GM19397 (cell line): ENCODE measurements around the gene CNGB1.
"Not testable (repeated sequence)": the region's sequence is repeated elsewhere in the genome, so short reads cannot be mapped to it uniquely, and the experiment has no call there.

Experiments used
- ATAC-seq: cut with Tn5 transposase; IDR thresholded peaks from one replicate; pipeline ENCODE4 v1.9.1; 2021; ENCODE audit warnings: mild to moderate bottlenecking, moderate library complexity; ENCODE audit not compliant: unreplicated experiment

CNGB1 gene

GRCh38 chr16:57890752-57891111 lies 80.2 kb downstream of the CNGB1 start:
- no peak for ATAC-seq

GRCh38 chr16:57889960-57890751 lies 80.8 kb downstream of the CNGB1 start:
- ATAC-seq, result no peak

- no peak for ATAC-seq
Measured at GRCh38 chr16:57889522-57889921, 81.4 kb downstream of the CNGB1 start.

GRCh38 chr16:57889111-57889510 lies 81.8 kb downstream of the CNGB1 start:
- no peak for ATAC-seq

- no peak for ATAC-seq
Measured at GRCh38 chr16:57888128-57888527, 82.8 kb downstream of the CNGB1 start.

- no peak for ATAC-seq
Measured at GRCh38 chr16:57887711-57888110, 83.2 kb downstream of the CNGB1 start.

GRCh38 chr16:57886427-57886826 lies 84.5 kb downstream of the CNGB1 start:
- no peak for ATAC-seq

- ATAC-seq, result no peak
Measured at GRCh38 chr16:57884655-57885133, 86.2 kb downstream of the CNGB1 start.

- no peak for ATAC-seq
Measured at GRCh38 chr16:57883953-57884654, 86.8 kb downstream of the CNGB1 start.

- no peak for ATAC-seq
Measured at GRCh38 chr16:57883480-57883879, 87.4 kb downstream of the CNGB1 start.

GRCh38 chr16:57882792-57883191 lies 88.1 kb downstream of the CNGB1 start:
- ATAC-seq, result no peak

GRCh38 chr16:57882206-57882605 lies 88.7 kb downstream of the CNGB1 start:
- ATAC-seq, result no peak

- no peak for ATAC-seq
Measured at GRCh38 chr16:57878586-57878985, 92.3 kb downstream of the CNGB1 start.

GRCh38 chr16:57876210-57876609 lies 94.7 kb downstream of the CNGB1 start:
- ATAC-seq, result no peak

GRCh38 chr16:57875347-57875746 lies 95.6 kb downstream of the CNGB1 start:
- no peak for ATAC-seq

GRCh38 chr16:57873218-57873617 lies 97.7 kb downstream of the CNGB1 start:
- no peak for ATAC-seq

- not testable (repeated sequence) for ATAC-seq
Measured at GRCh38 chr16:57872764-57873163, 98.2 kb downstream of the CNGB1 start.

- no peak for ATAC-seq
Measured at GRCh38 chr16:57871456-57871855, 99.5 kb downstream of the CNGB1 start.

GRCh38 chr16:57870753-57871454 lies 100.0 kb downstream of the CNGB1 start:
- no peak for ATAC-seq

- ATAC-seq, result no peak
Measured at GRCh38 chr16:57868913-57869520, 101.9 kb downstream of the CNGB1 start.

- no peak for ATAC-seq
Measured at GRCh38 chr16:57867000-57867561, 103.8 kb downstream of the CNGB1 start.
